HG03135 (cell line): Measurements from ENCODE around the gene IL9.
"Not testable (repeated sequence)": the region's sequence is repeated elsewhere in the genome, so short reads cannot be mapped to it uniquely, and the experiment has no call there.

ENCODE experiments used
- ATAC-seq: cut with Tn5 transposase; IDR thresholded peaks from one replicate; pipeline ENCODE4 v1.9.1; 2021; ENCODE audit warnings: mild to moderate bottlenecking, moderate library complexity; ENCODE audit not compliant: unreplicated experiment

IL9 gene

GRCh38 chr5:135871268-135871915 lies 24.2 kb downstream of the IL9 start:
- no peak for ATAC-seq

GRCh38 chr5:135869935-135870334 lies 25.7 kb downstream of the IL9 start:
- ATAC-seq, result no peak

- ATAC-seq, result no peak
Observed at GRCh38 chr5:135869276-135869675, 26.4 kb downstream of the IL9 start.

- no peak for ATAC-seq
Observed at GRCh38 chr5:135868681-135869080, 27.0 kb downstream of the IL9 start.

GRCh38 chr5:135867599-135867998 lies 28.0 kb downstream of the IL9 start:
- no peak for ATAC-seq

GRCh38 chr5:135866016-135866415 lies 29.6 kb downstream of the IL9 start:
- ATAC-seq, result no peak

GRCh38 chr5:135864503-135865435 lies 30.9 kb downstream of the IL9 start:
- no peak for ATAC-seq

- ATAC-seq, result no peak
Observed at GRCh38 chr5:135862744-135863143, 32.9 kb downstream of the IL9 start.

GRCh38 chr5:135862086-135862485 lies 33.6 kb downstream of the IL9 start:
- ATAC-seq, result no peak

GRCh38 chr5:135861641-135862040 lies 34.0 kb downstream of the IL9 start:
- ATAC-seq, result no peak

GRCh38 chr5:135859641-135860040 lies 36.0 kb downstream of the IL9 start:
- no peak for ATAC-seq

- not testable (repeated sequence) for ATAC-seq
Observed at GRCh38 chr5:135859186-135859585, 36.5 kb downstream of the IL9 start.

GRCh38 chr5:135857630-135858311 lies 37.9 kb downstream of the IL9 start:
- ATAC-seq, result no peak

GRCh38 chr5:135851915-135852845 lies 43.5 kb downstream of the IL9 start:
- ATAC-seq, result no peak

GRCh38 chr5:135851186-135851914 lies 44.3 kb downstream of the IL9 start:
- no peak for ATAC-seq

GRCh38 chr5:135850671-135851070 lies 45.0 kb downstream of the IL9 start:
- no peak for ATAC-seq

GRCh38 chr5:135850231-135850630 lies 45.4 kb downstream of the IL9 start:
- ATAC-seq, result no peak

GRCh38 chr5:135847976-135848375 lies 47.7 kb downstream of the IL9 start:
- ATAC-seq, result no peak

- no peak for ATAC-seq
Observed at GRCh38 chr5:135846311-135846710, 49.3 kb downstream of the IL9 start.
